ENCODE results near the gene TRIM38.

The TRIM38 gene

GRCh38 chr6:26024651-26025046 lies 62.0 kb downstream of the TRIM38 start:
- Histone ChIP-seq H3K27ac (ENCODE audit: insufficient read depth in 1 of 2, low read depth in 1 of 2, low read length in 2 of 2, poor library complexity in 1 of 2, severe bottlenecking in 2 of 2) (peak overlapping the region in 1 of 2 experiments; percentile 96), H3K9me3 (ENCODE audit: control extremely low read depth in 1 of 5, control insufficient read depth in 4 of 5, insufficient read depth in 2 of 5, low read depth in 1 of 5, low read length in 4 of 5) (no peaks in the 10 kb centered on the region), H3K4me1 (ENCODE audit: control extremely low read depth in 1 of 4, control insufficient read depth in 4 of 4, insufficient read depth in 4 of 4, low read length in 3 of 4) (peaks cover 25 to 68% (median 45%) of the 10 kb centered on the region in 4 experiments), H3K27me3 (replicated peaks in 2 of 5; ENCODE audit: control insufficient read depth in 4 of 5, insufficient read depth in 5 of 5, low read length in 4 of 5) (no peaks in the 10 kb centered on the region), H3K36me3 (ENCODE audit: control insufficient read depth in 4 of 4, insufficient read depth in 4 of 4, low read length in 3 of 4) (no peaks in the 10 kb centered on the region), H3K4me3 (ENCODE audit: control insufficient read depth in 1 of 7, extremely low read depth in 1 of 7, insufficient read depth in 4 of 7, low read depth in 2 of 7, low read length in 6 of 7) (no peak overlapping the region)
- WGBS (ENCODE audit: insufficient coverage), result 100% methylated on average over 1 of the region's 3 CpGs
- CTCF ChIA-PET, result interaction anchor here (0.8 to 25.5 kb wide), 9 partner anchors 15 to 72 kb away, joined by 3 to 264 read pairs (median 8); a partner anchor contains a TSS
- POLR2A ChIA-PET, result interaction anchor here (3.3 kb wide), 1 partner anchor 20 kb away, joined by 46 read pairs; a partner anchor contains a TSS
- DNase-seq, result no peak

GRCh38 chr6:26025047-26025893 lies 62.7 kb downstream of the TRIM38 start:
- no peaks in the 10 kb centered on the region for H3K36me3 ChIP-seq (ENCODE audit: control insufficient read depth in 4 of 4, insufficient read depth in 4 of 4, low read length in 3 of 4)
- H3K4me1 ChIP-seq (ENCODE audit: control extremely low read depth in 1 of 4, control insufficient read depth in 4 of 4, insufficient read depth in 4 of 4, low read length in 3 of 4), result peaks cover 25 to 74% (median 45%) of the 10 kb centered on the region in 4 experiments
- H3K27me3 ChIP-seq (replicated peaks in 2 of 5; ENCODE audit: control insufficient read depth in 4 of 5, insufficient read depth in 5 of 5, low read length in 4 of 5), result no peaks in the 10 kb centered on the region
- POLR2A ChIA-PET, result interaction anchor here (1.0 to 3.3 kb wide), 4 partner anchors 7 to 33 kb away, joined by 4 to 46 read pairs (median 8); a partner anchor contains a TSS
- peak overlapping the region; percentile 88 to 96 for H3K27ac ChIP-seq (ENCODE audit: insufficient read depth in 1 of 2, low read depth in 1 of 2, low read length in 2 of 2, poor library complexity in 1 of 2, severe bottlenecking in 2 of 2)
- DNase-seq, result peak; percentile 69 to 89 (median 84)
- H3K9me3 ChIP-seq (ENCODE audit: control extremely low read depth in 1 of 5, control insufficient read depth in 4 of 5, insufficient read depth in 2 of 5, low read depth in 1 of 5, low read length in 4 of 5), result no peaks in the 10 kb centered on the region
- WGBS (ENCODE audit: insufficient coverage), result 98% methylated on average over 15 of the region's 17 CpGs
- CTCF ChIA-PET, result interaction anchor here (0.8 to 25.5 kb wide), 18 partner anchors 8 to 73 kb away, joined by 3 to 264 read pairs (median 6); a partner anchor contains a TSS
- H3K4me3 ChIP-seq (ENCODE audit: control insufficient read depth in 1 of 7, extremely low read depth in 1 of 7, insufficient read depth in 4 of 7, low read depth in 2 of 7, low read length in 6 of 7), result peak overlapping the region in 4 of 7 experiments; percentile 21 to 86 (median 72)

- Histone ChIP-seq H3K27me3 (replicated peaks in 2 of 5; ENCODE audit: control insufficient read depth in 4 of 5, insufficient read depth in 5 of 5, low read length in 4 of 5) (no peaks in the 10 kb centered on the region), H3K4me1 (ENCODE audit: control extremely low read depth in 1 of 4, control insufficient read depth in 4 of 4, insufficient read depth in 4 of 4, low read length in 3 of 4) (peaks cover 25 to 71% (median 41%) of the 10 kb centered on the region in 4 experiments), H3K27ac (ENCODE audit: insufficient read depth in 1 of 2, low read depth in 1 of 2, low read length in 2 of 2, poor library complexity in 1 of 2, severe bottlenecking in 2 of 2) (peak overlapping the region; percentile 88 to 96), H3K4me3 (ENCODE audit: control insufficient read depth in 1 of 7, extremely low read depth in 1 of 7, insufficient read depth in 4 of 7, low read depth in 2 of 7, low read length in 6 of 7) (peak overlapping the region in 6 of 7 experiments; percentile 70 to 91 (median 85)), H3K36me3 (ENCODE audit: control insufficient read depth in 4 of 4, insufficient read depth in 4 of 4, low read length in 3 of 4) (no peaks in the 10 kb centered on the region), H3K9me3 (ENCODE audit: control extremely low read depth in 1 of 5, control insufficient read depth in 4 of 5, insufficient read depth in 2 of 5, low read depth in 1 of 5, low read length in 4 of 5) (no peaks in the 10 kb centered on the region)
- WGBS (ENCODE audit: insufficient coverage), result 0% methylated on average over 20 of the region's 23 CpGs
- POLR2A ChIA-PET, result interaction anchor here (0.6 to 3.3 kb wide), 11 partner anchors 8 to 1121 kb away, joined by 3 to 46 read pairs (median 4); a partner anchor contains a TSS
- CTCF ChIA-PET, result interaction anchor here (0.6 to 25.5 kb wide), 22 partner anchors 9 to 246 kb away, joined by 3 to 264 read pairs (median 4); partner anchors contain the start of gene HFE
- peak; percentile 96 to 98 (median 97) for DNase-seq
Measured at GRCh38 chr6:26025894-26026832, 63.6 kb downstream of the TRIM38 start.

- Histone ChIP-seq H3K27ac (ENCODE audit: insufficient read depth in 1 of 2, low read depth in 1 of 2, low read length in 2 of 2, poor library complexity in 1 of 2, severe bottlenecking in 2 of 2) (peak overlapping the region; percentile 88 to 96), H3K9me3 (ENCODE audit: control extremely low read depth in 1 of 5, control insufficient read depth in 4 of 5, insufficient read depth in 2 of 5, low read depth in 1 of 5, low read length in 4 of 5) (no peaks in the 10 kb centered on the region), H3K4me1 (ENCODE audit: control extremely low read depth in 1 of 4, control insufficient read depth in 4 of 4, insufficient read depth in 4 of 4, low read length in 3 of 4) (peaks cover 25 to 74% (median 43%) of the 10 kb centered on the region in 4 experiments), H3K4me3 (ENCODE audit: control insufficient read depth in 1 of 7, extremely low read depth in 1 of 7, insufficient read depth in 4 of 7, low read depth in 2 of 7, low read length in 6 of 7) (peak overlapping the region; percentile 62 to 91 (median 84)), H3K36me3 (ENCODE audit: control insufficient read depth in 4 of 4, insufficient read depth in 4 of 4, low read length in 3 of 4) (no peaks in the 10 kb centered on the region), H3K27me3 (replicated peaks in 2 of 5; ENCODE audit: control insufficient read depth in 4 of 5, insufficient read depth in 5 of 5, low read length in 4 of 5) (no peaks in the 10 kb centered on the region)
- WGBS (ENCODE audit: insufficient coverage), result under 1% methylated on average over 28 of the region's 44 CpGs
- peak; percentile 93 to 97 (median 95) for DNase-seq
- ChIA-PET POLR2A (interaction anchor here (0.8 to 3.3 kb wide), 8 partner anchors 9 to 1120 kb away, joined by 3 to 46 read pairs (median 4); a partner anchor contains a TSS), CTCF (interaction anchor here (0.6 to 25.5 kb wide), 19 partner anchors 10 to 245 kb away, joined by 3 to 264 read pairs (median 5); partner anchors contain the start of gene HFE)
Measured at GRCh38 chr6:26026833-26027490, 64.4 kb downstream of the TRIM38 start.

- Histone ChIP-seq H3K9me3 (ENCODE audit: control extremely low read depth in 1 of 5, control insufficient read depth in 4 of 5, insufficient read depth in 2 of 5, low read depth in 1 of 5, low read length in 4 of 5) (no peaks in the 10 kb centered on the region), H3K27ac (ENCODE audit: insufficient read depth in 1 of 2, low read depth in 1 of 2, low read length in 2 of 2, poor library complexity in 1 of 2, severe bottlenecking in 2 of 2) (peak overlapping the region; percentile 88 to 96), H3K27me3 (replicated peaks in 2 of 5; ENCODE audit: control insufficient read depth in 4 of 5, insufficient read depth in 5 of 5, low read length in 4 of 5) (no peaks in the 10 kb centered on the region), H3K4me1 (ENCODE audit: control extremely low read depth in 1 of 4, control insufficient read depth in 4 of 4, insufficient read depth in 4 of 4, low read length in 3 of 4) (peaks cover 26 to 73% (median 43%) of the 10 kb centered on the region in 4 experiments), H3K36me3 (ENCODE audit: control insufficient read depth in 4 of 4, insufficient read depth in 4 of 4, low read length in 3 of 4) (no peaks in the 10 kb centered on the region), H3K4me3 (ENCODE audit: control insufficient read depth in 1 of 7, extremely low read depth in 1 of 7, insufficient read depth in 4 of 7, low read depth in 2 of 7, low read length in 6 of 7) (peak overlapping the region in 6 of 7 experiments; percentile 70 to 91 (median 85))
- 65% methylated on average over 4 of the region's 9 CpGs for WGBS (ENCODE audit: insufficient coverage)
- DNase-seq, result no peak
- CTCF ChIA-PET, result interaction anchor here (0.6 to 25.5 kb wide), 5 partner anchors 15 to 858 kb away, joined by 3 to 264 read pairs (median 4); a partner anchor contains a TSS
- POLR2A ChIA-PET, result interaction anchor here (1.2 to 3.3 kb wide), 3 partner anchors 10 to 1119 kb away, joined by 3 to 46 read pairs (median 9); a partner anchor contains a TSS
Measured at GRCh38 chr6:26027491-26028211, 65.0 kb downstream of the TRIM38 start.

Measured in common myeloid progenitor, CD34-positive (primary cell).